Activated T-cell treated with anti-CD3 and anti-CD28 coated beads, Interleukin-2, amount 50 U/mL, for 4 hours (primary cell): ENCODE measurements around the gene JPH3. TPM values are rescaled to one million over a fixed set of nuclear protein-coding genes. Genes with fewer than 3 reads are reported as not detected.

ENCODE experiments used
- ATAC-seq, 2 donors: fragments of 200-7000 bp; cut with Tn5 transposase; one replicate each; pipeline ENCODE4 v1.10.0; 2021
- DNase-seq: peaks from one replicate; pipeline ENCODE4 v3.0.0-alpha.2; 2020
- H3K27me3 Mint-ChIP-seq: one replicate; pipeline ENCODE4 v1.8.0; 2021; ENCODE audit warnings: low read depth, mixed read lengths
- H3K36me3 Mint-ChIP-seq: one replicate; pipeline ENCODE4 v1.8.0; 2022; ENCODE audit warnings: mixed read lengths; ENCODE audit not compliant: insufficient read depth
- H3K4me1 Mint-ChIP-seq: one replicate; pipeline ENCODE4 v1.8.0; 2021; ENCODE audit warnings: low read depth, mixed read lengths
- H3K4me3 Mint-ChIP-seq: one replicate; pipeline ENCODE4 v1.8.0; 2021; ENCODE audit warnings: mild to moderate bottlenecking, moderate library complexity, mixed read lengths
- H3K9me3 Mint-ChIP-seq: one replicate; pipeline ENCODE4 v1.8.0; 2021; ENCODE audit warnings: mixed read lengths
- total RNA-seq, 3 donors: library from RNA; stranded (reverse); gene quantifications; one replicate each; pipeline ENCODE4 v1.2.1, GENCODE V29; 2021

Gene JPH3
- total RNA-seq, 3 donors from 2014 or later: not detected

DNA sequence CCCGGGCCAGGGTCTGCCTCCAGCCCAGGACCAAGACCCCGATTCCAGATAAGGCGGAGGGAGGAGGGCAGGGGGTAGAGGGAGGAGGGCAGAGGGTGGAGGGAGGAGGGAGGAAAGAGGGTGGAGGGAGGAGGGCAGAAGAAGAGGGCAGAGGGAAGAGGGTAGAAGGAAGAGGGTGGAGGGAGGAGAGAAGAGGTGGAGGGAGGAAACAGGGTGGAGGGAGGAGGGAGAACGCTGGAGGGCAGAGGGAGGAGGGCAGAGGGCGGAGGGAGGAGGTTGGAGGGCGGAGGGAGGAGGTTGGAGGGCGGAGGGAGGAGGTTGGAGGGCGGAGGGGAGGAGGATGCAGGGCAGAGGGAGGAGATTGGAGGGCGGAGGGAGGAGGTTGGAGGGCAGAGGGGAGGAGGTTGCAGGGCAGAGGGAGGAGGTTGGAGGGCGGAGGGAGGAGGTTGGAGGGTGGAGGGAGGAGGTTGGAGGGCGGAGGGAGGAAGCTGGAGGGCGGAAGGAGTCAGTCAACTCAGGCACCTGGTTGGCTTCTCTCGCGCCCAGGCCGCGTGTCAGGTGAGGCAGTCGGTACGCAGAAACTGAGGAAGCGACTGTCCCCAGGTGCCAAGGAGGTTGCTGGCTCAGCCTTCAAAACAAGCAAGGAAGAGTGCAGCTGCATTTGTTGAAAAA is 98.2 kb downstream of the JPH3 start:
- H3K27me3 Mint-ChIP-seq: no peaks in the 10 kb centered on the region
- H3K4me1 Mint-ChIP-seq: peaks cover 54% of the 10 kb centered on the region
- H3K36me3 Mint-ChIP-seq: peaks cover 11% of the 10 kb centered on the region
- DNase-seq: no peak
- no peak for ATAC-seq
- H3K4me3 Mint-ChIP-seq: no peak overlapping the region
- no peaks in the 10 kb centered on the region for H3K9me3 Mint-ChIP-seq

DNA sequence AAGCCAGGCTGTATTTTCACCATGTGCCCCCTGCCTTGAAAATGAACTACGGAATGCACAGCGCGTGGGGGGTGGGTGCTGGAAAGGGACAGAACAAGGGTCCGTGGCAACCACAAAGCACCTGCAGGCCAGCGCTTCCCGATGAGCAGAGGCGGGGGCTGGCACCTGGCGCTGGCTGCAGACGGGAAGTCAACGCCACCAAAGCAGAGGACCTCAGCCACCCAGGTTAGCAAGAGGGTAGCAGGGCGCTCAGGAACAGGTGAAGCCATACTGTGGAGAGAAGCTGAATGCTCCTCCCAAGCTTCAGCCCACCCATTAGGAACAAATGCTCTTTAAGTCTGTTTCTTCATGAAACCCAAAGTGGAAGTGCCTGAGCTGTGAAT is 98.8 kb downstream of the JPH3 start:
- DNase-seq (no peak), ATAC-seq (no peak)
- Mint-ChIP-seq H3K36me3 (peaks cover 11% of the 10 kb centered on the region), H3K4me1 (peaks cover 54% of the 10 kb centered on the region), H3K9me3 (no peaks in the 10 kb centered on the region), H3K4me3 (no peak overlapping the region), H3K27me3 (no peaks in the 10 kb centered on the region)

DNA sequence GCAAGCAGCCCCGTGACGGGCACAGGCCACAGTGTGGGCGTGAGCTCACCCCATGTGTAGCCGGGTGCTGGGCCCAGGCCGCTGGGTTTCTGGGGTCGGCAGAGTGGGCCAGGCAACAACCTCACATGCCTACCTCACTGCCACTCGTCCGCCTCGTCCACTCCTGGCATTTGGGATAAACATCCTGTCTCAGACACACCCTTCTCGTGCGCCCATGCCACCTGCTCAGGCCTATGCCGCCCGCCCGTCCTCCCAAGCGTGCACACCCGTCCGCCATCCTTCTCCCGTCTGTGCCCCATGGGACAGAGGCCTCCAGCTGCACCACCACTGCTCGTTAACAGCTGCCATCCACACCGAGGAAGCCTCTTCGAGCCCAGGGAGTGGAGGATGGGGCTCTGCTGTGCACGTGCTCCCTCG is 99.2 kb downstream of the JPH3 start:
- ATAC-seq: no peak
- Mint-ChIP-seq H3K27me3 (no peaks in the 10 kb centered on the region), H3K36me3 (peaks cover 11% of the 10 kb centered on the region), H3K4me3 (no peak overlapping the region), H3K9me3 (no peaks in the 10 kb centered on the region), H3K4me1 (peaks cover 54% of the 10 kb centered on the region)
- no peak for DNase-seq

DNA sequence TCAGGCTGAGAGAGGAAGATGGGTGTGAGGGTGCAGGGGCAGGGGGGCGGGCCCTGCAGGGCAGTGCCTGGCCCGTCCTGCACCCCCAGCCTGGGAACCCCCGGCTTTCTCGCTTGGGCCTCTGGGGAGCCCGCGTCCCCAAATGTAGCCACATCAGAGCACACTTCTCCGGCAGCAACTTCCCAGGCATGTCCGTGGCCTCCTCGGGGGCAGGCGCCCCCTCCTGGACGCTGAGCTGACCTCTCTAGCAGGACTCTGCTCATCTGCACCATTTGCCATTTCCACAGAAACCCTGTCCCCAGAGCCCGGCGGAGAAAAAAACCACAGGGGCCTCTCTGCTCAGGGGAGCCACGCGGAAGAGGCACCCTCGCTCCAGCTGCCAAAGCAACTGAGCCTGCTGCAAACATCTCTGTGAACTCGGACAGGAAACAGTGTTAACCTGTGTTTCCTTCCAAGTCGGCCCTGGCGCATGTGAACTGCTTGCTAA is 100.1 kb downstream of the JPH3 start:
- peak; percentile 56 to 61 for ATAC-seq
- Mint-ChIP-seq H3K4me1 (peaks cover 54% of the 10 kb centered on the region), H3K36me3 (peaks cover 13% of the 10 kb centered on the region), H3K4me3 (no peak overlapping the region), H3K9me3 (no peaks in the 10 kb centered on the region), H3K27me3 (no peaks in the 10 kb centered on the region)
- peak; percentile 28 for DNase-seq

DNA sequence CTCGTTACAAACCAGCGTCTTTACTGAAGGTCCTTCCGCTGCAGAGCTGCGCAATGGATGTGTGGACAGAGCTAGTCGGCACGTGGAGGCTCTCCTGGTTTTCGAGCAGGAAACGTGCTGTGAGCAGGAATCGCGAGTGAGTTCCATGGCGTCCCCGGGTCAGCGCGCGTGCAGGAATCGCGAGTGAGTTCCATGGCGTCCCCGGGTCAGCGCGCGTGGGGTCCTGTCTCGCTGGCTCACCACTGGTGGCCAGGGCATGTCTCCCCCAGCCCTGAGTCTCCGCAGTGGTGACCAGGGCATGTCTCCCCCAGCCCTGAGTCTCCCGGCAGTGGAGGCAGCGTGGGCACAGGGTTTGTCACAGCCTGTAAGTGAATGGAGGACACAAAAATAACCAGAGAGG is 100.8 kb downstream of the JPH3 start:
- H3K36me3 Mint-ChIP-seq: peaks cover 13% of the 10 kb centered on the region
- peak overlapping the region; percentile 13 for H3K4me3 Mint-ChIP-seq
- H3K4me1 Mint-ChIP-seq: peaks cover 54% of the 10 kb centered on the region
- no peaks in the 10 kb centered on the region for H3K9me3 Mint-ChIP-seq
- no peaks in the 10 kb centered on the region for H3K27me3 Mint-ChIP-seq
- no peak for ATAC-seq
- DNase-seq: no peak

DNA sequence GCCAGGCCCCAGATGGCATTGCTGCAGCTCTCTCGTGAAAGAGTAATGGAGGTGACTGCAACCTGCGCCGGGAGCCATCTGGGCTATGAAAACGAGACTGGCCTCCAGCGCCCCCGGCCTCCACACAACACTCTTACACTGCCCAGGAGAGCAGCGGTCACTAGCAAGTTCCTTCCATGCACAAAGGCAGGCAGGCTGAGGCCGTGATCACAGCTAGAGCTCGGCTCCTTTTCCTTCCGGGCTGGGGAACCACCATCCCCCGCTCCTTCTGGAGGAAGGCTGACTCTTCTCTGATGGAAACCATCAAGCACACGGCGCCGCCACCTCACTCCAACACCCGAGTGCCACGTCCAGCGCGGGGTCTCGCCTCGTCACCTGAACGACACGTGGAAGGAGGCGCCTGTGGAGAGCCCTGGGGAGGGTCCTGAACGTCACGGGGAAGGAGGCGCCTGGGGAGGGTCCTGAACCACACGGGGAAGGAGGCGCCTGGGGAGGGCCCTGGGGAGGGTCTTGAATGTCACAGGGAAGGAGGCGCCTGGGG is 101.6 kb downstream of the JPH3 start:
- H3K4me1 Mint-ChIP-seq: peaks cover 46% of the 10 kb centered on the region
- H3K9me3 Mint-ChIP-seq: no peaks in the 10 kb centered on the region
- H3K36me3 Mint-ChIP-seq: peaks cover 17% of the 10 kb centered on the region
- ATAC-seq (no peak), DNase-seq (no peak)
- no peaks in the 10 kb centered on the region for H3K27me3 Mint-ChIP-seq
- H3K4me3 Mint-ChIP-seq: no peak overlapping the region

DNA sequence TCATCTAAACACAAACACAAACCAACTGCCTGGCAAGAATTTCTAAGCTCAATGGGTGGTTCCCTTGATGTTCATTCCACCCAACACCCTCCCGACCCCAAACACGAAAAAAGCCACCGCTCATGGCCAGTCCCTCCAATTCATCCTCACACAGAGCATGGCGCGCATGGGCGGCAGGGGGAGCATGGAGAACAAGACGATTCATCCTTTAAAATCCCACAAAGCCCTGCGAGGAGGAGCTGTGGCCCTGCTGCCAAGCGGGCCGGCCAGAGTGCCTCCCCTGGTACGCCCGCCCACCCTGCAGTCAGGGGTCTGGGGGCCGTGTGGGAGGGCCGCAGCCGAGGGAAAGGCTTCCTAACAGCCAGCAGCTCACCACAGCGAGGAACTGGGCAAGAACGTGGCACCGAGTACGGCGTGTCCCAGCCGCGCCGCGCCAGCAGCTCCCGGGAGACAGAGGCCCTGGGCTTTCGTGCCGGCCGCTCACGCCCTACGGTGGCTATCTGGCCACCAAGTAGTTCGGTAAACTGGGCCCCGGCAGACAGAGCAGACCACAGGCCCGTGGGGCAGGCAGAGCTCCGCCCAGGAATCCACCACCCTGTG is 102.5 kb downstream of the JPH3 start:
- H3K4me1 Mint-ChIP-seq: peaks cover 39% of the 10 kb centered on the region
- ATAC-seq (no peak), DNase-seq (no peak)
- H3K36me3 Mint-ChIP-seq: peaks cover 18% of the 10 kb centered on the region
- no peaks in the 10 kb centered on the region for H3K9me3 Mint-ChIP-seq
- no peak overlapping the region for H3K4me3 Mint-ChIP-seq
- H3K27me3 Mint-ChIP-seq: no peaks in the 10 kb centered on the region

DNA sequence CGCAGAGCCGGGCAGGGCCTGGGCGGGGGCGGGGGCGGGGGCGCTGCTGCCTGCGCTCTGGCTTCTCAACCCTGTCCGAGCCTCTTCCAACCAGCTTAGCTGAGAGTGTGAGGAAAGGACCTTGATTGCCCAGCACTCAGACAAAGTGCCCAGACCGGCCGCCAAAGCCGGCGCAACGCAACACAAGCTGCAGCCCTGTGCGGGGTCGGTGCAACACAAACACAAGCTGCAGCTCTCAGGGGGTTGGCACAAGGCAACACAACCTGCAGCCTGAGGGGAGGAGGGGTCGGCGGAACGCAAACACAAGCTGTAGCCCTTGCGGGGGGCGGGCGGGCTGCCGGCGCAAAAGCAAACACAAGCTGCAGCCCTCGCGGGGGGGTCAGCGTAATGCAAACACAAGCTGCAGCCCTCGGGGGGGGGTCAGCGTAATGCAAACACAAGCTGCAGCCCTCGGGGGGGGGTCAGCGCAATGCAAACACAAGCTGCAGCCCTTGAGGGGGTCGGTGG is 103.5 kb downstream of the JPH3 start:
- Mint-ChIP-seq H3K4me1 (peaks cover 34% of the 10 kb centered on the region), H3K9me3 (no peaks in the 10 kb centered on the region), H3K27me3 (no peaks in the 10 kb centered on the region), H3K36me3 (peaks cover 23% of the 10 kb centered on the region), H3K4me3 (no peak overlapping the region)
- no peak for DNase-seq
- ATAC-seq: no peak

DNA sequence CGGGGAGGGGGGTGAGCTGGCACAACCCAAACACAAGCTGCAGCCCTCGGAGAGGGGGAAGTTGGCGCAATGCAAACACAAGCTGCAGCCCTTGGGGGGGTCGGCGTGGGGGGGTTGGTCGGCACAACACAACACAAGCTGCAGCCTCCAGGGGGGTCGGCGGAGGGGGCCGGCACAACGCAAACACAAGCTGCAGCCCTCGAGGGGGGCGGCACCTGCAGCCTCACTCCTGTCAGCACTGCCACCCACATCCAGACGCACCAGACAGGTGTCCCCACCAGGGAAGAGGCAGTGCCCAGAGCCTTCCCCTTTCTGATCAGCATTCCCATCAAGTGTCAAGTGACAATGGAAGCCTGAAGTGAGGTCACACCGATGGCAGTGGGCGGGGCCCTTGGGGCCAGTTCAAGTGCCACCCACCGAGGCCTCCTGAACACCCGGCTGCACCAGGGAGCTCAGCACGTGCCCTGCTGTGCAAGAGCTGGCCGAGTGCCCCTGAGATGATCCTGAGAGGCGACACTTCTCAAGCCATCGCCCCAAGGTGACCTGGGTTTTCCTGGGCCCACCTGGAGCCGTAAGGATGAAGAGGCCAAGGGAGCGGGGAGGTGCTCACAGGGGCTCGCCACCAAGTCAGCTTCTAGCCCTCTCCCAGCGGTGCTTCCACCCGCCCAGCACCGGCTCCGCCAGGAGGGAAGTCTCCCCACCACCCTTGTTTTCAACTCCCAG is 104.1 kb downstream of the JPH3 start:
- Mint-ChIP-seq H3K27me3 (no peaks in the 10 kb centered on the region), H3K9me3 (no peaks in the 10 kb centered on the region), H3K4me3 (no peak overlapping the region), H3K4me1 (peaks cover 28% of the 10 kb centered on the region), H3K36me3 (peaks cover 26% of the 10 kb centered on the region)
- no peak for ATAC-seq
- no peak for DNase-seq

DNA sequence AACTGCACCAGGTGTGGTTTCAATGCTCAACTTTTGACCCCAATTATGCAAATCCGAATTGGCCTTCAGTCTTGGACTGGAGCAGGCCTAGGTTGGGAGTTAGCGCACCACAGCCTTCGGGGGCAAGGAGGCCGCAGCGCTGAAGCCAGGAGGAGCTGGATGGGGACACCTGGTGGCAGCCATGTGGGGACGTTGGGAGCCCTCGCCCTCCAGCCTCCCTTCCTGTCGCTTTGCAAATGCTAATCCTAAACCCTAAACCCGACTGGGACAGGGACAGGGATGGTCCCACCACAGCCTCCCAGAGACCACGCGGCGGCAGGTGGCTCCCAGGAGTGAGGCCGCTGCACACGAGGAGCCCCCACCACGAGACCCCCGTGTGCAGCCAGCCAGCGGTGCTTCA is 104.8 kb downstream of the JPH3 start:
- no peaks in the 10 kb centered on the region for H3K27me3 Mint-ChIP-seq
- H3K36me3 Mint-ChIP-seq: peaks cover 21% of the 10 kb centered on the region
- peaks cover 23% of the 10 kb centered on the region for H3K4me1 Mint-ChIP-seq
- no peak for DNase-seq
- H3K9me3 Mint-ChIP-seq: no peaks in the 10 kb centered on the region
- no peak overlapping the region for H3K4me3 Mint-ChIP-seq
- ATAC-seq: no peak

DNA sequence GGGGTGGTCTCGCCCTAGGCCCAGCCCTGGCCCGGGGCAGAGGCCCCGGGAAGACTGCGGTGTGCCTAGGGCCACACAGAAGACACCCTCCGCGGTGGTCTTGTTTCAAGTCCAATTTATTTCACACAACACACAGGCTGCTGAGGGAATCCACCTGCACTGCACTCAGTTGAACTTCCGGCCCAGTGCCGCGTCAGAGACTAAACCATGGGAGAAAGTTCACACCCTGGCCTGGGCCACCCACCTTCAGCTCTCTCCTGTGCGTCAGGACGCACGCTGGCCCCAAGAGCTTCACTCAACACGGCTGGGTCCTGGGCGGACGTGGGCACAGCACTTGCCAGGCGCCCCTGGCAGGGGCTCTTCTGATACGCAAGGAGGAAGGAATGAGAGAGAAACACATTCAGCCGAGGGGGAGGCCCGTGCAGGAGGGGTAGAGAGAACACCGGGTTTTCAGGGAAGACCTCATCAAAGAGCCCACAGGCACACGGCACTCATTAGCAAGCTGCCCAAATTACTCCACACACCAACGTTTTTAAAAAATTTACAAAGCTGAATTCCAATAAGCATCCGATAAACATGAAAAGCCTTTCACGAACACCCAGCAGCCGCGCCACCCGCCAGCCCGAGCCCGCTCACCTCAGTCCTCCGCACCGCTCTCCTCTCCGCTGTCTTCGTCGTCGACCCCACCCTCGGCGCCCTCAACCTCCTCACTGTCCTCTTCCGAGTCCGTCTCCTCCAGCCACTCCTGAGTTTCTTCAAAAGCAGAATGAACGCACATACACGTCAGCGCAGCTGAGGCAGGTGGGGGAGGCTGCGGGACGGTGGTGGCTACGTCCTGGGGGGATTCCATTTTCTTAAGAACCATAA is 105.6 kb downstream of the JPH3 start:
- Mint-ChIP-seq H3K36me3 (peaks cover 19% of the 10 kb centered on the region), H3K9me3 (no peaks in the 10 kb centered on the region), H3K4me3 (no peak overlapping the region), H3K27me3 (no peaks in the 10 kb centered on the region), H3K4me1 (peaks cover 21% of the 10 kb centered on the region)
- ATAC-seq: no peak
- no peak for DNase-seq

DNA sequence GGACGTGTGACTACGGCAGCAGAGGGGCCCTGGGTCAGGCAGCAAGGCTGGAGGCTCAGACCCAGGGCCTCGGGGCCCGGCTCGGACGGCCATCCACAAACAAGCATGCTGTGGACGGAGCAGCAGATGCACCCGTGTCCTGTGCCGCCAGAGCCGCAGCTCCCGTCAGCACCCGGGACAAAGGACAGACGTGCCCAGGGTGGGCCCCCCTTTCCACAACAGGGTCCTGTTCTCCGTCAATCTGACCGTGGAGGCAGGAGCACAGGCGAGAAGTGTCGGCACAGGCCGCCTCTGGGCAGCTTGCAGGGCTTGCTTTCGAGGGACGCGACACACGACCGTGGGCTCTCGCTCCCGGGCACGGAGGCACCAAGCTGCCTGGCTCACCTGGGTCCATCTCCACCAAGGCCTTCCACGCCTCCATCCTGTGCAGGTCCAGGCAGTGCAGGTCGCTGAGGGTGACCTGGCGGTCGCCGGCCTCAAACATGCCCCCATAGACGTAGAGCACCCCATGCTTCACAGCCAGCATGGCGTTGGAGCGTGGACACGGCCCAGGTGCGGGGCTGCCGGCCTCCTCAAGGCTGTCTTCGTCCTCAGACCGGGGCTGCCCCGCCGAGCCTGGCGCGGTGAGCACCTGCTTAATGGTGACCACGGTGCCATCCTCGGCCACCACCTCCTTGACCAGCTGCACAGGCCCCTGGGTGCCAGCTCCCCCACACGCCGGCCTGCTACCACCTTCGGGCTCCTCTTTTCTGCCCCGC is 106.8 kb downstream of the JPH3 start:
- no peaks in the 10 kb centered on the region for H3K9me3 Mint-ChIP-seq
- H3K36me3 Mint-ChIP-seq: peaks cover 24% of the 10 kb centered on the region
- DNase-seq (no peak), ATAC-seq (no peak)
- H3K4me3 Mint-ChIP-seq: no peak overlapping the region
- H3K4me1 Mint-ChIP-seq: peaks cover 21% of the 10 kb centered on the region
- H3K27me3 Mint-ChIP-seq: no peaks in the 10 kb centered on the region

DNA sequence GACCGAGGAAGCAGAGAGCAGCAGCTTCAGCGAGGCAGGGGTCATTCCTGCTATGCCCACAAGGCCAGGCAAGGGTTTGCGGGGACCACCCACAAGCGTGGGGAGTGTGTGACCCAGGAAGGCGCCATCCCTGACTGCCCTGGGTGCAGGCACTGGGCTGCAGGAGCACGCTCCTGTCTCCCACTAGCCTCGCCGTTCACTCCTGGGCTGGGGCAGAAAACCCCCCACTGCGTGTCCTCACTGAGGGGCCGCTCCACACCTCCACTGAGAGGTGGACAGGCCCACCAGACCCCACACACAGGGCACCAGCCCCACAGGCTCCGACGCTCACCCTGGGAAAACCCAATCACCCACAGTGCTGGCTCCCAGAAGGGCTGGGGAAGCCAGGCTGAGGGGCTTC is 107.4 kb downstream of the JPH3 start:
- H3K27me3 Mint-ChIP-seq: no peaks in the 10 kb centered on the region
- no peak overlapping the region for H3K4me3 Mint-ChIP-seq
- ATAC-seq: no peak
- peaks cover 27% of the 10 kb centered on the region for H3K36me3 Mint-ChIP-seq
- H3K9me3 Mint-ChIP-seq: no peaks in the 10 kb centered on the region
- H3K4me1 Mint-ChIP-seq: peaks cover 23% of the 10 kb centered on the region
- no peak for DNase-seq
